Duodenal mucosa (tissue), 2 donors: ENCODE results near the gene WDFY4.

Experiments
- H3K27ac ChIP-seq: one replicate; pipeline ENCODE4 v1.7.0; 2013; ENCODE audit warnings: low read depth, low read length
- H3K27me3 ChIP-seq, 2 donors: one replicate each; pipeline ENCODE4 v1.7.0; 2013; ENCODE audit warnings: low read length in 2 of 2, control low read depth in 1 of 2; ENCODE audit not compliant: insufficient read depth in 2 of 2, control insufficient read depth in 1 of 2
- H3K36me3 ChIP-seq, 2 donors: one replicate each; pipeline ENCODE4 v1.7.0; 2013; ENCODE audit warnings: low read length in 2 of 2, control low read depth in 1 of 2; ENCODE audit not compliant: insufficient read depth in 2 of 2, control insufficient read depth in 1 of 2
- H3K4me1 ChIP-seq, 2 donors: one replicate each; pipeline ENCODE4 v1.7.0; 2013; ENCODE audit warnings: low read length in 2 of 2, control low read depth in 1 of 2; ENCODE audit not compliant: insufficient read depth in 2 of 2, control insufficient read depth in 1 of 2
- H3K4me3 ChIP-seq, 2 donors: one replicate each; pipeline ENCODE4 v1.7.0; 2013; ENCODE audit warnings: low read length in 2 of 2, low read depth in 1 of 2
- H3K9ac ChIP-seq, 2 donors: one replicate each; pipeline ENCODE4 v1.7.0; 2013; ENCODE audit warnings: low read length in 2 of 2, low read depth in 1 of 2
- H3K9me3 ChIP-seq, 2 donors: one replicate each; pipeline ENCODE4 v1.7.0; 2013; ENCODE audit warnings: low read length in 2 of 2, control low read depth in 1 of 2; ENCODE audit not compliant: control insufficient read depth in 1 of 2

Gene WDFY4

DNA sequence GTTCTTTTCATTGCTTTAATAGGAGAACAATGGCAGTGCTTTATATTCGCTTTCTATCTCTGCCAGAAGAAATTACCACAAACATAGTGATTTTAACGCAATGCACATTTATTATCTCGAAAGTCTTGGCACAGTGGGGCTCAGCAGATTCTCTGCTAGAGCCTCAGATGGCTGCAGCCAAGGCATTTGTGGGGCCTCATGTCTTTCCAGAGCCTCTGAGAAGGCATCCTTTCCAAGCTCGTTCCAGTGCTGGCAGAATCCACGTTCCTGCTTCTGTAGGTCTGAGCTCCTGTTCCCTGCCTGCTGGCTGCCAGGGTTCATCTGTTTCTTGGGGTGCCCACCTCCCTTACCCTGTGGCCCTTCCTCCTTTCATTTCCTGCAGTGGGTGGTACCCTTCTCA, 194.8 kb downstream of the WDFY4 start:
- no peak overlapping the region for H3K9ac ChIP-seq

DNA sequence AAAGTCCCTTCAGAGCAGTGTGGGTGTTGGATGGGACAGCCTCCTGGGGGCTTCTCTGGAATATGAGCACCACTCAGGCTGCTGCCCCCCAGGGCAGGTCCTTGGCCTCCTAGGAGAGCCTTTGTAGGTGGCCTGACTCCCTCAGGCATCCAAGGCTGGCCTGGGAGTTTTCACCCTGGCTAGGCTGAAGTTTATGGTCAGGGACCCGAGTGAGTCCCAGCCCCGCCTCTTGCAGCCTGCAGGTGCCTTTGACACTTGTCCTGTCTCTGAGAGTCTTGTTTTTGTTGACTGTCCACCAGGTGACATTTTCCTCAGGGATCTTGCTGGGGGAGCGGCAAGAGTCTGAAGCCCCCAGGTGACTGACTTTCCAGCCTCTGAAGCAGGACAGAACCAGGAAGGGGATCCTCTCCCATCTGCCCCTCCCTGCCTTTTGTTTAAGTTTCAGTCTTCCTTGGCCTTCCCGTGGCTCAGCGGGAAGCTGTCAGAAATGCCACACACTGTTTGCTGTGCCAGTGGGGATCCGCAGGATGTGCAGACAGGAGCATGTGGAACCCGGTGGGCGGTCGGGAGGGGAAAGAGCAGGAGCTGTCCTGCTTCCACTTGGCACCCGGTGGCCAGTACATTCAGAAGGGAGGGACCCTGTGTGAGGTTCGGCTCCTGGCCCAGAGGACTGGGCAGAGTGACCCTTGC, 195.5 kb downstream of the WDFY4 start:
- H3K4me3 ChIP-seq = no peak overlapping the region
- no peak overlapping the region for H3K27ac ChIP-seq
- no peaks in the 10 kb centered on the region for H3K4me1 ChIP-seq
- H3K9me3 ChIP-seq = no peaks in the 10 kb centered on the region
- no peaks in the 10 kb centered on the region for H3K36me3 ChIP-seq
- H3K27me3 ChIP-seq = no peaks in the 10 kb centered on the region
- H3K9ac ChIP-seq = no peak overlapping the region

More for the DNA sequence above, 194.8 kb downstream of the WDFY4 start:
- H3K4me1 ChIP-seq = no peaks in the 10 kb centered on the region
- no peaks in the 10 kb centered on the region for H3K27me3 ChIP-seq
- H3K36me3 ChIP-seq = no peaks in the 10 kb centered on the region
- no peak overlapping the region for H3K27ac ChIP-seq
- no peak overlapping the region for H3K4me3 ChIP-seq
- H3K9me3 ChIP-seq = no peaks in the 10 kb centered on the region

DNA sequence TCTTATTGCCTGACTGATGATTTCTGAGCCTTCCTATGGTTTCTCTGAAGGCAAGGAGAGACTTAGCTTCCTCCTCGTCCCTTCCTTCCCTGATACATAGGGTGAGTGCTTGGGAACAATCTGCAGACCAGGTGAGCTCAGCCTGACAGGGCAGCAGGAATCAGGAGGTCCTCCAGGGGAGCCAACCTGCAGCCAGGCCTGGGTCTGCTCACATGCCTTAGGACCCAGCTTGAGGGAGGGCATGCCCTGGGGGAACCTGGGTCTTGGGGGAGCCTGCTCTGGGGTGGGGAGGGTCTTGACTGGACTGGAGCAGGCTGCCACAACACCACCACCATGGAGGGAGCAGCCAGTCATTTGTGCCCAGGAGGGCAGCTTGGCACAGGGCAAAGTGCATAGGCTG, 197.3 kb downstream of the WDFY4 start:
- Histone ChIP-seq H3K27ac (no peak overlapping the region), H3K36me3 (no peaks in the 10 kb centered on the region), H3K4me3 (no peak overlapping the region), H3K9ac (no peak overlapping the region), H3K9me3 (no peaks in the 10 kb centered on the region), H3K4me1 (no peaks in the 10 kb centered on the region), H3K27me3 (no peaks in the 10 kb centered on the region)

DNA sequence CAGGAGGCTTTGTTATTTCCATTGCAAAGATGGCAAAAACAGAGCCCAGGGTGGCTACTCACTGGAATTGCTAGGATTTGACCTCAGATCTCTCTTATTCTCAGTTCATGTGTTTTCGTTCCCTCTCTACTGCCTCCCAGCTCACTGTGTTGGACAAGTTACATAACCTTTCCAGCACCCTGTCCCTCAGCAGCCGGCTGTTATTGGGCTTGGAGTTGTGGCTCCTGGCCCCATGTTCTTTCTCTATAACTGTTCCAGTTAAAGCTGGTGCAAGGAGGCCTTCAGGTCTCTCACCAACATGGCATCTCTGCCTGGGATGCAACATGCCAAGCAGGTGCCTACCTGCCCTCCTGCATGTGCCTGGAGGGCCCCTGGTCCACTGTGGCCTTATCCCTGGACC, 198.2 kb downstream of the WDFY4 start:
- Histone ChIP-seq H3K9ac (no peak overlapping the region), H3K4me1 (no peaks in the 10 kb centered on the region), H3K4me3 (no peak overlapping the region), H3K27me3 (no peaks in the 10 kb centered on the region), H3K36me3 (no peaks in the 10 kb centered on the region), H3K9me3 (no peaks in the 10 kb centered on the region), H3K27ac (no peak overlapping the region)

DNA sequence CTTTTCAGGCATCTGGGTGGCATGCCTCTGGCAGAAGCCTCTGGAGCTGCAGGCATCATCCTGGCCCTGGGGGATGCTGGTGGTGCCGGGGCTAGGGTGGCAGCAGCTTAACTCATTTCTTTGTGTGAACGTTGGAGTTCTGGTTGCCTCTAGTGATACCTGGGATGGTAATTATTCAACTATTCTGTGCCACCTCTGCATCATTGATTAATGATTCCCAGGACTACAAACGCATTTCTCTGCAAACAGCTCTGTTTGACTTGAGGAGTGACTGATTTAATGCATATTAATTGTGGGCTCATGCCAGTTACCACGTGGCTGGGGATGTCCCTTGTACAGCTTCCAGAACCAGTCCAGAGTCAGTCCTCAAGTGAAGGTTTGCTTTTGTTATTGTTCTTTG, 199.0 kb downstream of the WDFY4 start:
- no peak overlapping the region for H3K9ac ChIP-seq
- H3K9me3 ChIP-seq = no peaks in the 10 kb centered on the region
- no peak overlapping the region for H3K4me3 ChIP-seq
- no peaks in the 10 kb centered on the region for H3K27me3 ChIP-seq
- H3K4me1 ChIP-seq = no peaks in the 10 kb centered on the region
- no peak overlapping the region for H3K27ac ChIP-seq
- no peaks in the 10 kb centered on the region for H3K36me3 ChIP-seq

DNA sequence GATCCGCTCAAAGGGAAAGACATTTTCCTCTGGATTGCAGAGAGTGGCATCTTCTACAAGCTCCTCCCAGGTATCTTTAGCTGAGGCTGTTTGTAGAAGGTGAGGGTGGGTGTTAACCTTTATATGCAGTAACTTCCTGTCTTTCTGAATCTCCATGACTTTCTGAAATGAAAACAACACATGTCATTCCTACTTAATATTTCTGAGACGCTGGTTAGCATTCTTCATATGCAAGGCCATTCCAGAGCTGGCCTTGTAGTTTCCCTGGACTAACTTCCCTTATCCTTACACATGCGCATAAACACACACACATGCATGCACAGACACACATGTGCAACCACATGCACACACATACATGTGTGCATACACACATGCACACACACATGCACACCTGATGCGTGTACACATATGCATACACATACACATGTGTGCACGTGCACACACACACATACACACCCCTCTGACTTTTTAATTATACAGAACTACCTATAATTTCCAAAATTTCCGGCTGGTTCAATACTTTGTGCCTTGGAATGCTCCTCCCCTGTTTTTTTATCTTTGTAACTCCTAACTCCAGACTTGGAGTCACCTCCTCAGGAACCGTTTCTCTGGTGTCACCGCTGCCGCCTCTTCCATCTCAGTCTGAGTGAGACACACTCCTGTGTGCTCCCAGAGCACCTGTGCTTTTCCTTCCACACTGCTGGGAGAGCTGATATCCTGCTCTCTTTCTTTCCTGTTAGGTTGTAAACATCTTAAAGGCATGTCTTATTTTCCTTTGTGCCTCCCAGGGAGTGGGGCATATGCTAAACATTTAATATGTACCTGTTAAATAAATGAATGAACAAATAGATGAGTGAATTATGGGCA, 199.7 kb downstream of the WDFY4 start:
- Histone ChIP-seq H3K27ac (no peak overlapping the region), H3K36me3 (no peaks in the 10 kb centered on the region), H3K27me3 (no peaks in the 10 kb centered on the region), H3K9ac (no peak overlapping the region), H3K4me1 (no peaks in the 10 kb centered on the region), H3K4me3 (no peak overlapping the region), H3K9me3 (no peaks in the 10 kb centered on the region)

DNA sequence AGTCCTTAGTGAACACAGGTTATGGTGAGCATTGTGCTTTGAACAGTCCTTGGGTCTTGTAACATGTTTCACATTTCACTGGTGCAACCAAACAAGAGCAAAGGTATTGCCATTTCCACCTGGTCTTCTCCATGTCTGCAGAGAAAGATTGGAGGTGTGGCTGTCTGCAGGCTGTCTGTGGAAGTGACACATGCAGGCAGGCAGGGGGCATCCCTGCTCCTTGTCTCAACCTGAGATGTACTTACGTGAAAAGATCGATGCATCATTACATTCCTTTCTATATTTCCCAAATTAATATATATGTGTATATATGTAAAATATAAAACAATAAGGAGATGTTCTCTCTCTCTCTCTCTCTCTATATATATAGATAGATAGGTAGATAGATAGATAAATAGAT, 200.7 kb downstream of the WDFY4 start:
- no peak overlapping the region for H3K4me3 ChIP-seq
- H3K9ac ChIP-seq = no peak overlapping the region
- no peaks in the 10 kb centered on the region for H3K9me3 ChIP-seq
- H3K4me1 ChIP-seq = no peaks in the 10 kb centered on the region
- no peaks in the 10 kb centered on the region for H3K36me3 ChIP-seq
- no peak overlapping the region for H3K27ac ChIP-seq
- no peaks in the 10 kb centered on the region for H3K27me3 ChIP-seq

DNA sequence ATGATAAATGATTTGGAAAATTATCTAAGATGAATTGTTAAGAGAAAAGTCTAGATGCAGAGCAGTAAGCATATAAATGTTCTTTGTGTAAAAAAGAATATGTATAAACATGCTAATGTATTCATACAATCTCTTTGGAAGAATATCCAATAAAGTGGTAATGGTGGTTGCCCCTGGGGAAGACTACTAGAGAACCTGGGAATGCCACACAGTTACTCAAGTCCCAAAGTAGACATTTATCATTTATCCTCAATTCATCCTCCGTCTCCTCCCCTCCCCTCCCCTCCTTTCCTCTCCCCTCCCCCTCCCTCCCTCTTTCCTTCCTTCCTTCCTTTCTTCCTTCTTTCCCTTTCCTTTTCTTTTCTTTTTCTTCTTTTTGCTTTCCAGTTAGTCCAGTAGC, 203.3 kb downstream of the WDFY4 start:
- Histone ChIP-seq H3K36me3 (no peaks in the 10 kb centered on the region), H3K27ac (no peak overlapping the region), H3K27me3 (no peaks in the 10 kb centered on the region), H3K9ac (no peak overlapping the region), H3K9me3 (no peaks in the 10 kb centered on the region), H3K4me1 (no peaks in the 10 kb centered on the region), H3K4me3 (no peak overlapping the region)

DNA sequence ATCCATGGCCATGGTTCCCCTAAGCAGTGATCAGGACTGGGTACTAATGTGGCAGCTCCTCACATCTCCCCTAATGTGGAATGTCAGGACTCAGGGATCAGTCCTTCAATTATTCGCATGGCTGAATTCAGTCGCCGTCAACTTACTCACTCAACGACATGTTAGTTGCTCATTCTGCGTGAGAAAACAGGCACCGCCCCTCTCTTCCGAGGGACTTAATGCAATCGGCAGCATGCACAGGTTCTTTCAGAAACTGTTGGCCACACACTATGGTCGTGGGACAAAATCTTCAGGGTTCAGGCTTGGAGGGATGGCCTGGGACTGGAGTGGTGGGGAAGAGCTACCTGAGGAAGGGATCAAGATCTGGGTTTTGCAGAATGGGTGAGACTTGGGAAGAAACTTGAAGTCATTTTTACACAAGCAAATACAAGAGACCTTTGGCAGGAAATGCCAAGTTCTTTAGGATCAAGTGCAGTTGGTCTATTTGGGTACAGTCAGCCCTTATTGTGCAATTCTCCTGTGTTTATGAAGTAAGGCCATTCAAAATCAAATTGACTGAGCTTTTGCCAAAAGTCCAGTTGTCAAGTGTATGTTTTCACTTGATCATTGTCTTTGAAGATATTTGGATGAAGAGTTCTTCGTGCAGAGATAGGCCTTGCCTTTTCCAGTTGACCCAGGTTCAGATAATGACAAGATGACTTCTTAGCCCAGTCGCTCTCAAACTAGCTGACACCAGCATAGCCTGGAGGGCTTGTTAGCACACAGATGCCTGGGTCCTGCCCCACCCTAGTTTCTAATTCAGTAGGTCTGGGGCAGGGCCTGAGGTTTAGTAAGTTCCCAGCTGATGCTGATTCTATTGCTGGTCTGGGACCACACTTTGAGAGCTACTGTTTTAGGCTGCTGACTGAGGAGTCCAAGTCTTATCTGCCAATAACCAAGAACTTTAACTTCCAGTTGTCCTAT, 206.5 kb downstream of the WDFY4 start:
- Histone ChIP-seq H3K4me1 (no peaks in the 10 kb centered on the region), H3K4me3 (no peak overlapping the region), H3K27me3 (no peaks in the 10 kb centered on the region), H3K27ac (no peak overlapping the region), H3K9me3 (no peaks in the 10 kb centered on the region), H3K36me3 (no peaks in the 10 kb centered on the region), H3K9ac (no peak overlapping the region)
